H1 (cell line): Measurements from ENCODE around the gene FOSB. TPM values are rescaled to one million over a fixed set of nuclear protein-coding genes. Genes with fewer than 3 reads are reported as not detected.

Source experiments
- CTCF ChIA-PET: fragments of 300-600 bp; sonication (Branson Sonifier 250); formaldehyde crosslinking; loops from one replicate; lab custom pipeline; 2021; ENCODE audit not compliant: partially characterized antibody; lab: Charles Lee
- POLR2A ChIA-PET: fragments of 300-600 bp; sonication (Branson Sonifier 250); formaldehyde crosslinking; loops from one replicate; lab custom pipeline; 2021; ENCODE audit warnings: inconsistent platforms; ENCODE audit not compliant: partially characterized antibody; lab: Charles Lee
- DNase-seq, 2 experiments: peaks; one replicate each; pipeline versions ENCODE4 v3.0.0 to v3.0.0-alpha.2; 2010 to 2022; ENCODE audit warnings: low spot score in 2 of 2, low read depth in 1 of 2, mixed read lengths in 1 of 2
- FAIRE-seq: peaks from 2 replicates; lab custom pipeline; 2011; peaks lifted over from hg19 to GRCh38; lab: Jason Lieb, UNC
- H2AFZ ChIP-seq: 2 replicates; pipeline ENCODE4 v1.8.1; 2012; ENCODE audit warnings: low read length, inconsistent platforms
- H2AK5ac ChIP-seq: 2 replicates; pipeline ENCODE4 v1.6.1; 2013; ENCODE audit warnings: low read depth, low read length
- H2BK120ac ChIP-seq: replicated peaks from 2 replicates; pipeline ENCODE3; 2013; ENCODE audit warnings: low read depth, low read length, inconsistent platforms
- H2BK12ac ChIP-seq: 2 replicates; pipeline ENCODE4 v1.6.1; 2013; ENCODE audit warnings: low read depth, low read length
- H2BK15ac ChIP-seq: 2 replicates; pipeline ENCODE4 v1.6.1; 2013; ENCODE audit warnings: low read length
- H2BK20ac ChIP-seq: 2 replicates; pipeline ENCODE4 v1.6.1; 2013; ENCODE audit warnings: low read length
- H2BK5ac ChIP-seq: 2 replicates; pipeline ENCODE4 v1.6.1; 2013; ENCODE audit warnings: low read depth, low read length
- H3K14ac ChIP-seq: 2 replicates; pipeline ENCODE4 v1.6.1; 2013; ENCODE audit warnings: inconsistent platforms; ENCODE audit not compliant: insufficient read length
- H3K18ac ChIP-seq: 2 replicates; pipeline ENCODE4 v1.6.1; 2013; ENCODE audit warnings: low read length; ENCODE audit errors: extremely low read depth
- H3K23ac ChIP-seq: 2 replicates; pipeline ENCODE4 v1.6.1; 2013; ENCODE audit warnings: inconsistent platforms; ENCODE audit not compliant: insufficient read length
- H3K23me2 ChIP-seq: 2 replicates; pipeline ENCODE4 v1.6.1; 2013; ENCODE audit warnings: low read depth, low read length
- H3K27ac ChIP-seq: 2 replicates; pipeline ENCODE4 v1.6.1; 2011; ENCODE audit warnings: low read depth, low read length, inconsistent platforms
- H3K27me3 ChIP-seq, 4 experiments: replicated peaks in 1 of 4; 1 replicate in 1 of 4; 2 replicates in 3 of 4; pipeline versions ENCODE4 v1.6.1 to v1.8.1; 2011 to 2013; ENCODE audit warnings: low read length in 3 of 4, mild to moderate bottlenecking in 3 of 4, inconsistent platforms in 2 of 4, mixed read lengths in 2 of 4, moderate library complexity in 1 of 4; ENCODE audit not compliant: control insufficient read depth in 3 of 4, insufficient read depth in 3 of 4; ENCODE audit errors: extremely low read depth in 1 of 4
- H3K36me3 ChIP-seq, 4 experiments: 2 replicates each; pipeline versions ENCODE4 v1.6.1 to v1.8.1; 2011 to 2013; ENCODE audit warnings: mild to moderate bottlenecking in 4 of 4, low read length in 3 of 4, moderate library complexity in 2 of 4, control low read depth in 1 of 4, inconsistent platforms in 1 of 4; ENCODE audit not compliant: insufficient read depth in 4 of 4, control insufficient read depth in 2 of 4
- H3K4ac ChIP-seq: replicated peaks from 2 replicates; pipeline ENCODE3; 2013; ENCODE audit warnings: low read length, low read depth, mixed read lengths, inconsistent platforms; ENCODE audit not compliant: insufficient read length
- H3K4me1 ChIP-seq, 4 experiments: replicated peaks in 1 of 4; 1 replicate in 1 of 4; 2 replicates in 3 of 4; pipeline versions ENCODE4 v1.6.1 to v1.8.1; 2011 to 2013; ENCODE audit warnings: low read length in 3 of 4, inconsistent platforms in 2 of 4, mixed read lengths in 1 of 4; ENCODE audit not compliant: insufficient read depth in 4 of 4, control insufficient read depth in 3 of 4
- H3K4me2 ChIP-seq, 2 experiments: 2 replicates each; pipeline versions ENCODE4 v1.6.1 to v1.8.1; 2011 to 2013; ENCODE audit warnings: low read depth in 2 of 2, low read length in 2 of 2, control low read depth in 1 of 2, inconsistent platforms in 1 of 2, mild to moderate bottlenecking in 1 of 2; ENCODE audit not compliant: insufficient read depth in 1 of 2
- H3K4me3 ChIP-seq, 4 experiments: fragments of 200-600, 300-600 bp in 1 of 4; sonication (generic), shearing (Covaris generic), sonication (Bioruptor Twin) in 1 of 4; 2 replicates each; pipeline versions ENCODE4 v1.5.1 to v1.8.1; 2011 to 2016; ENCODE audit warnings: low read length in 4 of 4, low read depth in 3 of 4, control low read depth in 2 of 4, inconsistent platforms in 2 of 4, mild to moderate bottlenecking in 2 of 4, mixed read lengths in 1 of 4, moderate library complexity in 1 of 4; ENCODE audit not compliant: insufficient read depth in 2 of 4; ENCODE audit errors: extremely low read depth in 1 of 4
- H3K56ac ChIP-seq: replicated peaks from 2 replicates; pipeline ENCODE3; 2013; ENCODE audit warnings: low read depth, mild to moderate bottlenecking, mixed read lengths, low read length, inconsistent platforms; ENCODE audit not compliant: insufficient read length
- H3K79me1 ChIP-seq: 2 replicates; pipeline ENCODE4 v1.6.1; 2013; ENCODE audit warnings: low read depth, low read length, control low read depth
- H3K79me2 ChIP-seq, 2 experiments: 2 replicates each; pipeline versions ENCODE4 v1.6.1 to v1.8.1; 2012 to 2013; ENCODE audit warnings: low read length in 2 of 2, mild to moderate bottlenecking in 2 of 2, inconsistent platforms in 1 of 2; ENCODE audit not compliant: insufficient read depth in 2 of 2, control insufficient read depth in 1 of 2
- H3K9ac ChIP-seq, 4 experiments: replicated peaks in 1 of 4; 1 replicate in 1 of 4; 2 replicates in 3 of 4; pipeline versions ENCODE4 v1.6.1 to v1.8.1; 2011 to 2013; ENCODE audit warnings: low read depth in 3 of 4, low read length in 3 of 4, control low read depth in 2 of 4, mild to moderate bottlenecking in 2 of 4, moderate library complexity in 2 of 4, inconsistent platforms in 1 of 4; ENCODE audit errors: extremely low read depth in 1 of 4
- H3K9me3 ChIP-seq, 2 experiments: 2 replicates each; pipeline versions ENCODE4 v1.6.1 to v1.8.1; 2012 to 2013; ENCODE audit warnings: mild to moderate bottlenecking in 2 of 2, moderate library complexity in 2 of 2, control low read depth in 1 of 2, inconsistent platforms in 1 of 2, low read depth in 1 of 2, low read length in 1 of 2, mixed read lengths in 1 of 2; ENCODE audit not compliant: insufficient read depth in 2 of 2
- H4K20me1 ChIP-seq, 2 experiments: replicated peaks in 1 of 2; 2 replicates each; pipeline versions ENCODE3 to v1.8.1; 2011 to 2013; ENCODE audit warnings: inconsistent platforms in 2 of 2, low read length in 2 of 2, mild to moderate bottlenecking in 1 of 2; ENCODE audit not compliant: insufficient read depth in 2 of 2, control insufficient read depth in 1 of 2
- H4K5ac ChIP-seq: 2 replicates; pipeline ENCODE4 v1.6.1; 2013; ENCODE audit warnings: low read length, low read depth, mixed read lengths, inconsistent platforms; ENCODE audit not compliant: insufficient read length
- H4K8ac ChIP-seq: 2 replicates; pipeline ENCODE4 v1.8.0; 2013; ENCODE audit warnings: mild to moderate bottlenecking, moderate library complexity, low read length, inconsistent platforms; ENCODE audit not compliant: insufficient read depth; ENCODE audit errors: extremely low read depth
- H4K91ac ChIP-seq: replicated peaks from 2 replicates; pipeline ENCODE3; 2013; ENCODE audit warnings: low read length, mixed read lengths, inconsistent platforms; ENCODE audit not compliant: insufficient read length
- ASH2L ChIP-seq: fragments of 200-600, 300-600 bp; sonication (generic); IDR thresholded peaks from one replicate; pipeline ENCODE4 v1.7.1; 2017; ENCODE audit warnings: low read length
- BACH1 ChIP-seq: IDR thresholded peaks from 2 replicates; pipeline ENCODE4 v1.6.1; 2012; ENCODE audit warnings: low read length, improper control_type of control experiment
- CBX8 ChIP-seq: fragments of 300-800, 300-1000 bp; sonication (generic); IDR thresholded peaks from 2 replicates; pipeline ENCODE4 v1.7.1; 2016; ENCODE audit warnings: low read depth, low read length, borderline replicate concordance
- PHF8 ChIP-seq: fragments of 200-600 bp; sonication (generic); conservative IDR thresholded peaks from 2 replicates; pipeline ENCODE4 v1.7.1; 2012; ENCODE audit warnings: low read depth, mild to moderate bottlenecking, inconsistent platforms, low read length, moderate library complexity
- RFX5 ChIP-seq: IDR thresholded peaks from 2 replicates; pipeline ENCODE4 v1.6.1; 2011; ENCODE audit warnings: low read depth, low read length, improper control_type of control experiment, borderline replicate concordance
- SAP30 ChIP-seq: fragments of 300-600 bp; sonication (generic); IDR thresholded peaks from 2 replicates; pipeline ENCODE4 v1.7.1; 2012; ENCODE audit warnings: low read length, moderate library complexity, mild to moderate bottlenecking, inconsistent platforms; ENCODE audit not compliant: insufficient read depth, insufficient replicate concordance
- SP4 ChIP-seq: IDR thresholded peaks from 2 replicates; pipeline ENCODE4 v1.6.1; 2012; ENCODE audit warnings: low read length, inconsistent platforms
- SUZ12 ChIP-seq: fragments of 200-600 bp; sonication (generic); IDR thresholded peaks from 2 replicates; pipeline ENCODE4 v1.6.1; 2012; ENCODE audit warnings: mild to moderate bottlenecking, inconsistent platforms, low read length, moderate library complexity, mixed read lengths
- TAF1 ChIP-seq: IDR thresholded peaks from 2 replicates; pipeline ENCODE4 v1.6.1; 2011; ENCODE audit warnings: mild to moderate bottlenecking, low read depth, low read length
- TAF7 ChIP-seq: optimal IDR thresholded peaks from 2 replicates; pipeline ENCODE3; 2011; ENCODE audit warnings: low read depth, mild to moderate bottlenecking, inconsistent platforms, low read length, moderate library complexity, borderline replicate concordance
- TEAD4 ChIP-seq: IDR thresholded peaks from 2 replicates; pipeline ENCODE4 v1.6.1; 2012; ENCODE audit warnings: low read depth, low read length, inconsistent platforms, mixed read lengths
- WGBS, 2 experiments: shearing (Covaris generic) in 1 of 2; methylation state at CpG; one replicate each; pipeline versions ENCODE4 v1.1.6 to v1.1.7; 2013 to 2015; ENCODE audit warnings: low lambda C conversion rate in 2 of 2, mixed read lengths in 2 of 2, inconsistent platforms in 1 of 2, low coverage in 1 of 2, missing lambda C conversion rate in 1 of 2; ENCODE audit not compliant: insufficient replicate concordance in 2 of 2, insufficient coverage in 1 of 2, insufficient read length in 1 of 2; ENCODE audit errors: extremely low coverage in 1 of 2, missing lambda C conversion rate in 1 of 2; 5-methylcytosine and 5-hydroxymethylcytosine counted together
- polyA plus RNA-seq, 7 experiments: library from polyadenylated mRNA; depleted of rRNA in 3 of 7; stranded (reverse) in 5 of 7; unstranded in 2 of 7; fragments of >200 nt in 5 of 7; fragments of 200-250 nt in 2 of 7; gene quantifications; 1 replicate in 5 of 7; 2 replicates in 1 of 7; 4 replicates in 1 of 7; pipeline versions ENCODE4 v1.2.1 to v1.2.3, GENCODE V29; 2011 to 2013; ENCODE audit warnings: missing spikeins in 2 of 7, mixed read lengths in 2 of 7
- total RNA-seq: library from RNA; stranded (reverse); fragmentation: NEBNext Ultra II Directional; extraction: Animal tissue kit (Norgen Biotek cat#: 25700); gene quantifications from 2 replicates; pipeline ENCODE4 v1.2.1, GENCODE V29; 2021

The FOSB gene
- total and polyA plus RNA-seq, 2 of the 8 experiments (the other 6 are each of a cell fraction or from before 2014, with no cell fraction given), result 0.44 to 2.7 TPM

DNA sequence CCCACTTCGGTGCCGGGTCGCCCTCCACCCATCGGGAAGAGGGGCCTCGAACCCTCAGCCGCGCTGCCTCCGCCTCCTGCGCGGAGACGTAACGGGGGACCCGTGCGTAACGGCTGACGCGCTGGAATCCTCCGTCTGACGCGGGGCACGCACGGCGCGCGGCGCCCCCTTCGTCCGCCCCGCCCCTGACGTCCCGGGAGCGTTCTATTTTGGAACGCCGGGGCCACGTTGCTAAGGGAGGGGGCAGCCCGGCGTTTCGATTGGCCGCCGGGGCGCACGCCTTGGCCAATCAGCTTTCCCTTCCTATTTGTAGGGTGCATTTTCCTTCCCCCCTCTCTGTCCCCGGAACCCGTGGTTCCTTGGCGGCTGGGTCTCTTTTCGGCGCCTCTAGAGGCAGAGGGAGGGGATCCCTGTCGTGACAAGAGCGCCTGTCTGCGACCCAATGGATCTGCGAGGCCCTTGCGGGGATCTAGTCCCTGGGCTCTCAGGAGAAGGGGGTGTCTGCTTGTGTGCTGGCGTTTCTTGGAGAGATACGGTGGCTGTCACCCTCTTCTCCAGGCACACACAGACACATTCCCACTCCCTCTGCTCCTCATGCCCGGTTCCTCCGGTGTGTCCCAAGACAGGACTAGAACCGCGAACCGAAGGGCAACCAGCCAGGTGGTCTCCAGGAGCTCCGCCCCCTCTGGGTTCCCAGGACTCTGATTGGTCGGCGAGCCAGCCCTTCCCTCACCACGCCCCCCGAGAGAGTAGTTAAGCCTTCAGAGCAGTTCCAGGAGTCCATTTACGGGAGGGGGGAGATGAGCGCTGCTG lies 1.5 kb downstream of the FOSB start:
- peaks cover 0 to 22% (median 14%) of the 10 kb centered on the region in 4 experiments; a peak in 6 of 7 replicates for H3K4me1 ChIP-seq
- no peak overlapping the region for H3K14ac ChIP-seq
- peak overlapping the region; percentile 48 to 95 (median 78) for H3K4me3 ChIP-seq
- FAIRE-seq (peak; percentile 32), DNase-seq (peak in 1 of 2 experiments; percentile 95)
- no peaks in the 10 kb centered on the region for H3K9me3 ChIP-seq
- ChIA-PET CTCF (interaction anchor here (0.6 to 32.9 kb wide), 15 partner anchors 9 to 172 kb away, joined by 3 to 760 read pairs (median 3); partner anchors contain the start of genes ERCC1 and RTN2), POLR2A (interaction anchor here (0.8 to 4.4 kb wide), 24 partner anchors 8 to 167 kb away, joined by 3 to 52 read pairs (median 6); partner anchors contain the start of genes ERCC1, PPM1N, PPP1R13L and RTN2)
- H2AK5ac ChIP-seq, result no peak overlapping the region
- peak overlapping the region; percentile 59; the same call in 1 of the 2 replicates for H2AFZ ChIP-seq
- peaks cover 0 to 19% (median 17%) of the 10 kb centered on the region in 4 experiments; a peak in 4 of 7 replicates for H3K27me3 ChIP-seq
- H3K56ac ChIP-seq, result no peak overlapping the region
- H3K79me1 ChIP-seq, result no peaks in the 10 kb centered on the region
- no peak overlapping the region for H3K4ac ChIP-seq
- peak overlapping the region; percentile 72 to 97 for H3K4me2 ChIP-seq
- no peak overlapping the region for H3K23ac ChIP-seq
- H4K5ac ChIP-seq, result peak overlapping the region; percentile 1
- peak overlapping the region; percentile 4 for H4K91ac ChIP-seq
- peak overlapping the region; percentile 60 for H3K18ac ChIP-seq
- H3K79me2 ChIP-seq, result no peaks in the 10 kb centered on the region
- H4K20me1 ChIP-seq, result peaks cover 0 to 3% of the 10 kb centered on the region in 2 experiments
- peak overlapping the region; percentile 84 for H2BK5ac ChIP-seq
- H3K23me2 ChIP-seq, result peaks cover 24% of the 10 kb centered on the region; the same call in 1 of the 2 replicates
- H2BK15ac ChIP-seq, result no peak overlapping the region
- H2BK20ac ChIP-seq, result no peak overlapping the region
- H2BK12ac ChIP-seq, result peak overlapping the region; percentile 72; the same call in 1 of the 2 replicates
- peak overlapping the region; percentile 93; the same call in 1 of the 2 replicates for H4K8ac ChIP-seq
- 1% methylated on average over 58 of the region's 66 CpGs; no CpG with 5 or more reads in 1 of the 2 experiments for WGBS, 2 experiments
- H3K27ac ChIP-seq, result peak overlapping the region; percentile 87
- H3K9ac ChIP-seq, result peak overlapping the region; percentile 14 to 92 (median 68)
- H2BK120ac ChIP-seq, result no peak overlapping the region
- H3K36me3 ChIP-seq, result no peaks in the 10 kb centered on the region
- TF ChIP-seq TAF1 (peak; percentile 58; the same call in 1 of the 2 replicates), SAP30 (peak; percentile 95), PHF8 (peak; percentile 57; the same call in 1 of the 2 replicates), CBX8 (no peak), ASH2L (peak; percentile 68), TAF7 (no peak), SUZ12 (no peak), SP4 (no peak), RFX5 (peak; percentile 18; the same call in 1 of the 2 replicates), TEAD4 (peak; percentile 67; the same call in 1 of the 2 replicates), BACH1 (peak; percentile 75)
